A673 (cell line): ENCODE data around the gene AMH. TPM values are rescaled to one million over a fixed set of nuclear protein-coding genes. Genes with fewer than 3 reads are reported as not detected.

Experiments used
- BruUV-seq: library from RNA; stranded (reverse); fragments of 400-500 nt; replicated peaks from 2 replicates; lab custom pipeline; 2021; lab: Mats Ljungman, UMichigan
- CTCF ChIA-PET: fragments of 300-600 bp; sonication (Branson Sonifier 250); formaldehyde crosslinking; loops from one replicate; lab custom pipeline; 2022; ENCODE audit warnings: antibody characterized with exemption; lab: Charles Lee
- POLR2A ChIA-PET: fragments of 300-600 bp; sonication (Branson Sonifier 250); formaldehyde crosslinking; loops from one replicate; lab custom pipeline; 2022; ENCODE audit warnings: antibody characterized with exemption; ENCODE audit not compliant: low non-redundant PET; lab: Charles Lee
- DNase-seq: peaks from one replicate; pipeline ENCODE4 v3.0.0-alpha.2; 2015; ENCODE audit warnings: low spot score
- H3K27ac ChIP-seq: fragments of 200-600 bp; sonication (generic); 2 replicates; pipeline ENCODE4 v1.5.1; 2016; ENCODE audit warnings: mixed run types, low read depth, mild to moderate bottlenecking, mixed read lengths, antibody characterized with exemption, low read length; ENCODE audit not compliant: poor library complexity, severe bottlenecking
- H3K27me3 ChIP-seq: fragments of 200-600 bp; sonication (generic); replicated peaks from 2 replicates; pipeline ENCODE4 v1.6.1; 2017; ENCODE audit warnings: mixed run types, low read depth, mild to moderate bottlenecking, mixed read lengths, antibody characterized with exemption, low read length; ENCODE audit not compliant: insufficient read depth, poor library complexity
- H3K36me3 ChIP-seq: fragments of 200-600 bp; sonication (generic); 2 replicates; pipeline ENCODE4 v1.6.1; 2016; ENCODE audit warnings: mixed run types, mild to moderate bottlenecking, mixed read lengths, antibody characterized with exemption, low read length; ENCODE audit not compliant: insufficient read depth, poor library complexity, severe bottlenecking
- H3K4me1 ChIP-seq: fragments of 200-600 bp; sonication (generic); 2 replicates; pipeline ENCODE4 v1.6.1; 2017; ENCODE audit warnings: mixed run types, mild to moderate bottlenecking, mixed read lengths, antibody characterized with exemption, low read length; ENCODE audit not compliant: insufficient read depth, poor library complexity, severe bottlenecking
- H3K4me3 ChIP-seq: fragments of 200-600 bp; sonication (generic); 2 replicates; pipeline ENCODE4 v1.5.1; 2016; ENCODE audit warnings: low read depth, mixed run types, mild to moderate bottlenecking, mixed read lengths, low read length; ENCODE audit not compliant: poor library complexity, severe bottlenecking
- H3K9me3 ChIP-seq: fragments of 200-600 bp; sonication (generic); 2 replicates; pipeline ENCODE4 v1.6.1; 2016; ENCODE audit warnings: mixed run types, low read depth, mild to moderate bottlenecking, mixed read lengths, antibody characterized with exemption, low read length; ENCODE audit not compliant: poor library complexity, severe bottlenecking
- EZH2 ChIP-seq: fragments of 200-600 bp; sonication (generic); IDR thresholded peaks from 2 replicates; pipeline ENCODE4 v1.6.1; 2017; ENCODE audit warnings: borderline replicate concordance, low read depth, mild to moderate bottlenecking, mixed read lengths, antibody characterized with exemption, low read length; ENCODE audit not compliant: poor library complexity, severe bottlenecking
- intact Hi-C: fragments of 100-400 bp; cut with micrococcal nuclease; formaldehyde crosslinking; loops from one replicate; pipeline ENCODE4 v1.10.0; 2022; ENCODE audit not compliant: unreplicated experiment
- total RNA-seq: library from RNA; stranded (reverse); gene quantifications from 2 replicates; pipeline ENCODE4 v1.2.3, GENCODE V29; 2021
- TF ChIP-seq, protein P1 (sequence below): fragments of 300-800, 200-600 bp; sonication (generic); conservative IDR thresholded peaks from 2 replicates; pipeline ENCODE4 v1.5.1; 2017; ENCODE audit warnings: low read depth, mild to moderate bottlenecking, antibody characterized with exemption, low read length, moderate library complexity, mixed read lengths

Gene AMH
- total RNA-seq, 1 experiment from 2014 or later = 16.3 TPM

DNA sequence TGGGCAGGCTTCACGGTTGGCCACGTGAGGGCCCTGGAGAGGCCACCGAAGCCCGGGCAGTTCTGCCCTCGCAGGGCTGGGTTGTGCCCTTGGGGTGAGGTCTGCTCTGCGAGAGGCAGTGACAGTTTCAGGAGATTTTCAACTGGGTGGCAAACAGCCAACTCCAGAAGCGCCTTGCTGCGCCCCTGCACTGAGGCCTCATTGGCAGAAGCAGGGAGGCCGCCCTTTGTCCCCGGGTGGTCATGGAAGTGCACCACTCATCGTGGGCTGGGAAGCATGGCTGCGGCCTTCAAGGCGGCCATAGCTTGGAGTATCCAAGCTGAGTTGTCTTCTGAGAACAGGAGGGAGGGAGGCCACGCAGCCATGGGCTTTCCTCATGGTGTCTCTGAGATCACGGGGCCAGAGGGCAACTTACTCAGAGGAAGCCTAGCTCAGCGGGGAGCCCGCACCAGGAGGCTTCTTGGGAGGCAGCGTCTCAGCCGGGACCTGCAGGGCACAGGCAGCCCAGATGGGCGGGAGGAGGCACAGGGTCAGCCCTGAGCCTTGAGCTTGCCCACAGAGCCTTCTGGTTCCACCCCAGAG, 27.8 kb upstream of the AMH start:
- peak; percentile 39 for DNase-seq
- Histone ChIP-seq H3K27ac (peak overlapping the region; percentile 57), H3K36me3 (peaks cover 60% of the 10 kb centered on the region), H3K4me1 (no peaks in the 10 kb centered on the region), H3K4me3 (no peak overlapping the region), H3K27me3 (no peaks in the 10 kb centered on the region), H3K9me3 (no peaks in the 10 kb centered on the region)
- ChIA-PET CTCF (interaction anchor here (1.1 kb wide), 1 partner anchor 65 kb away, joined by 5 read pairs; no protein-coding TSS in a partner anchor), POLR2A (interaction anchor here (0.6 kb wide), 2 partner anchors 68 to 857 kb away, joined by 3 read pairs; no protein-coding TSS in a partner anchor)
- no TSS peak for BruUV-seq
- intact Hi-C loops = no loop called here
- TF ChIP-seq, protein P1, sequence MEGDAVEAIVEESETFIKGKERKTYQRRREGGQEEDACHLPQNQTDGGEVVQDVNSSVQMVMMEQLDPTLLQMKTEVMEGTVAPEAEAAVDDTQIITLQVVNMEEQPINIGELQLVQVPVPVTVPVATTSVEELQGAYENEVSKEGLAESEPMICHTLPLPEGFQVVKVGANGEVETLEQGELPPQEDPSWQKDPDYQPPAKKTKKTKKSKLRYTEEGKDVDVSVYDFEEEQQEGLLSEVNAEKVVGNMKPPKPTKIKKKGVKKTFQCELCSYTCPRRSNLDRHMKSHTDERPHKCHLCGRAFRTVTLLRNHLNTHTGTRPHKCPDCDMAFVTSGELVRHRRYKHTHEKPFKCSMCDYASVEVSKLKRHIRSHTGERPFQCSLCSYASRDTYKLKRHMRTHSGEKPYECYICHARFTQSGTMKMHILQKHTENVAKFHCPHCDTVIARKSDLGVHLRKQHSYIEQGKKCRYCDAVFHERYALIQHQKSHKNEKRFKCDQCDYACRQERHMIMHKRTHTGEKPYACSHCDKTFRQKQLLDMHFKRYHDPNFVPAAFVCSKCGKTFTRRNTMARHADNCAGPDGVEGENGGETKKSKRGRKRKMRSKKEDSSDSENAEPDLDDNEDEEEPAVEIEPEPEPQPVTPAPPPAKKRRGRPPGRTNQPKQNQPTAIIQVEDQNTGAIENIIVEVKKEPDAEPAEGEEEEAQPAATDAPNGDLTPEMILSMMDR = no peak
- TF ChIP-seq EZH2 = no peak

DNA sequence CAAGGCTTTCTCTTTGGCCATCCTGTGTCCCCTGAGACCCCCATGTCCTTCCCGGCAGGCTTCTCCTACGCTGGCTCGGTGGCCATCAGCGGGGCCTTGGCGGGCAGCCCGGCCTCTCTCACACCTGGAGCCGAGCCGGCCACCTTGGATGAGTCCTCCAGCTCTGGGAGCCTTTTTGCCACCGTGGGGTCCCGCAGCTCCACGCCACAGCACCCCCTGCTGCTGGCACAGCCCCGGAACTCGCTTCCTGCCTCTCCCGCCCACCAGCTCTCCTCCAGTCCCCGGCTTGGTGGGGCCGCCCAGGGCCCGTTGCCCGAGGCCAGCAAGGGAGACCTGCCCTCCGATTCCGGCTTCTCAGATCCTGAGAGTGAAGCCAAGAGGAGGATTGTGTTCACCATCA, 27.2 kb upstream of the AMH start:
- Histone ChIP-seq H3K27ac (peak overlapping the region; percentile 57), H3K4me1 (no peaks in the 10 kb centered on the region), H3K4me3 (no peak overlapping the region), H3K27me3 (no peaks in the 10 kb centered on the region), H3K36me3 (peaks cover 60% of the 10 kb centered on the region), H3K9me3 (no peaks in the 10 kb centered on the region)
- peak; percentile 28 for DNase-seq
- intact Hi-C loops = no loop called here
- POLR2A ChIA-PET = interaction anchor here (0.6 kb wide), 2 partner anchors 69 to 856 kb away, joined by 3 read pairs; no protein-coding TSS in a partner anchor
- no TSS peak for BruUV-seq
- TF ChIP-seq, protein P1 = peak; percentile 42
- no peak for TF ChIP-seq EZH2
- CTCF ChIA-PET = interaction anchor here (0.5 to 1.1 kb wide), 2 partner anchors 66 to 170 kb away, joined by 4 to 5 read pairs; no protein-coding TSS in a partner anchor

DNA sequence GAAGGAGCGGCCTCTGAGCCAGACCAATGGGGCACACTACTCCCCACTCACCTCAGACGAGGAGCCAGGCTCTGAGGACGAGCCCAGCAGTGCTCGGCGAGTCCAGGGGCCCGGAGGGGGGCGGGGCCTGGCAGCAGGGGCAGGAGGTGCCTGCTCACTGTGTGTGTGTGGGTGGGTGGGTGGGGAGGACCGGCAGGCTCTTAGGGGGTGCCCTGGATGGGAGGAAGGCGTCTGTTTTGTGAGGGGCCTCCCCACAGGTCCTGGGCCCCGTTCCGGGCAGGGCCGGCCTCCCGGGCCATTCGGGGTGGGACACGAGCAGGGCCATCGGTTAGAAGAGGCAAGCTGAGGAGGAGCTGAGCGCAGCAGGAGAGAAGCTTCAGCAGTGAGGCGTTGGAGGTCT, 25.7 kb upstream of the AMH start:
- Histone ChIP-seq H3K4me3 (no peak overlapping the region), H3K36me3 (peaks cover 59% of the 10 kb centered on the region), H3K27ac (no peak overlapping the region), H3K9me3 (no peaks in the 10 kb centered on the region), H3K27me3 (no peaks in the 10 kb centered on the region), H3K4me1 (no peaks in the 10 kb centered on the region)
- POLR2A ChIA-PET = no interaction called here
- CTCF ChIA-PET = no interaction called here
- intact Hi-C loops = no loop called here
- no peak for DNase-seq
- BruUV-seq = no TSS peak
- TF ChIP-seq, protein P1 = no peak
- no peak for TF ChIP-seq EZH2
